Endometrial microvascular endothelial cells (primary cell): ENCODE data around the gene SNW1. TPM values are rescaled to one million over a fixed set of nuclear protein-coding genes. Genes with fewer than 3 reads are reported as not detected.

ENCODE experiments used
- in situ Hi-C: cut with HindIII; loops from 2 replicates; pipeline ENCODE4 v1.10.0; 2017; ENCODE audit warnings: low sequenced_read_pairs, low pct_unique_long_range_greater_than_20kb; ENCODE audit errors: inconsistent ontology term
- total RNA-seq: library from RNA; depleted of rRNA; stranded (reverse); fragments of >200 nt; gene quantifications from one replicate; pipeline ENCODE4 v1.2.3, GENCODE V29; 2015; ENCODE audit errors: inconsistent ontology term

Gene SNW1
- total RNA-seq, 1 donor from 2014 or later, result 74.5 TPM

- in situ Hi-C loops, result no loop called here
Measured at GRCh38 chr14:77682158-77682553, 78.8 kb downstream of the SNW1 start.

GRCh38 chr14:77681196-77682157 is 79.5 kb downstream of the SNW1 start:
- in situ Hi-C loops, result no loop called here

DNA sequence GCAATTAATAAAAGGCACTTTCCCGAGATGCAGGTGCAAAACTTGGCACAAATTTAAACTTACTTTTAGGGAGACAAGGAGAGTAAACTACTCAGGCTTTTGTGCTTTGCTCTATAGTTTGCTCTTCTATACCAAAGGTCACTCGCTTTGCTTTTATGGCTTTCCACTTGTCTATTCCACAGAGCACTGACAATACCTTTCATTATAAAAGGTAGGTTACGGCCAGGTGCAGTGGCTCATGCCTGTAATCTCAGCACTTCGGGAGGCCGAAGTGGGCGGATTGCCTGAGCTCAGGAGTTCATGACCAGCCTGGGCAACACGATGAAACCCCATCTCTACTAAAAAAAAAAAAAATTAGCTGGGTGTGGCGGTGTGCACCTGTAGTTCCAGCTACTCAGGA is 86.0 kb downstream of the SNW1 start:
- in situ Hi-C loops, result no loop called here

GRCh38 chr14:77673193-77673592 is 87.8 kb downstream of the SNW1 start:
- in situ Hi-C loops, result no loop called here

Other genes with a start within 250 kb of the SNW1 start
- 43.7 TPM for gene SPTLC2, start 144.5 kb downstream of the SNW1 start, total RNA-seq
- 19.2 TPM for gene ALKBH1, start 53.1 kb downstream of the SNW1 start, total RNA-seq
- 536 TPM for gene SLIRP, start 53.1 kb downstream of the SNW1 start, total RNA-seq
- 7.2 TPM for gene ADCK1, start 39.0 kb upstream of the SNW1 start, total RNA-seq